HEK293 (cell line): ENCODE data around the gene FOXC1.

Experiments
- EGR2 ChIP-seq: fragments of 450-650 bp; formaldehyde crosslinking; IDR thresholded peaks from 2 replicates; pipeline ENCODE4 v1.5.1; 2016; ENCODE audit warnings: low read depth, missing biosample characterization, missing genetic modification characterization
- GLI2 ChIP-seq: fragments of 450-650 bp; formaldehyde crosslinking; IDR thresholded peaks from 2 replicates; pipeline ENCODE4; 2017; ENCODE audit warnings: missing biosample characterization, missing genetic modification characterization, low read depth, borderline replicate concordance
- GLI4 ChIP-seq: fragments of 450-650 bp; formaldehyde crosslinking; IDR thresholded peaks from 2 replicates; pipeline ENCODE4 v1.5.1; 2016; ENCODE audit warnings: missing biosample characterization, missing genetic modification characterization
- INSM2 ChIP-seq: fragments of 450-650 bp; formaldehyde crosslinking; IDR thresholded peaks from 2 replicates; pipeline ENCODE4 v1.5.1; 2016; ENCODE audit warnings: missing biosample characterization, missing genetic modification characterization
- KLF7 ChIP-seq: fragments of 450-650 bp; formaldehyde crosslinking; IDR thresholded peaks from 2 replicates; pipeline ENCODE4 v1.5.1; 2016; ENCODE audit warnings: missing biosample characterization, missing genetic modification characterization, borderline replicate concordance
- KLF8 ChIP-seq: fragments of 450-650 bp; formaldehyde crosslinking; IDR thresholded peaks from 2 replicates; pipeline ENCODE4 v1.5.1; 2016; ENCODE audit warnings: missing biosample characterization, missing genetic modification characterization
- OVOL3 ChIP-seq: fragments of 450-650 bp; formaldehyde crosslinking; IDR thresholded peaks from 2 replicates; pipeline ENCODE4 v1.5.1; 2016; ENCODE audit warnings: missing biosample characterization, missing genetic modification characterization
- PRDM10 ChIP-seq: fragments of 450-650 bp; formaldehyde crosslinking; IDR thresholded peaks from 2 replicates; pipeline ENCODE4 v1.5.1; 2016; ENCODE audit warnings: missing biosample characterization, missing genetic modification characterization
- SP7 ChIP-seq: fragments of 450-650 bp; formaldehyde crosslinking; IDR thresholded peaks from 2 replicates; pipeline ENCODE4 v1.5.1; 2016; ENCODE audit warnings: missing biosample characterization, missing genetic modification characterization
- ZBTB10 ChIP-seq: fragments of 450-650 bp; formaldehyde crosslinking; IDR thresholded peaks from 2 replicates; pipeline ENCODE4 v1.5.1; 2016; ENCODE audit warnings: missing biosample characterization, missing genetic modification characterization
- ZBTB21 ChIP-seq: fragments of 450-650 bp; formaldehyde crosslinking; IDR thresholded peaks from 2 replicates; pipeline ENCODE4 v1.5.1; 2017; ENCODE audit warnings: missing biosample characterization, missing genetic modification characterization
- ZBTB48 ChIP-seq: fragments of 450-650 bp; formaldehyde crosslinking; IDR thresholded peaks from 2 replicates; pipeline ENCODE4 v1.5.1; 2016; ENCODE audit warnings: missing biosample characterization, missing genetic modification characterization
- ZBTB49 ChIP-seq: fragments of 450-650 bp; formaldehyde crosslinking; IDR thresholded peaks from 2 replicates; pipeline ENCODE4 v1.5.1; 2016; ENCODE audit warnings: missing biosample characterization, missing genetic modification characterization, low read depth
- ZBTB8A ChIP-seq: fragments of 450-650 bp; formaldehyde crosslinking; IDR thresholded peaks from 2 replicates; pipeline ENCODE4 v1.5.1; 2016; ENCODE audit warnings: missing biosample characterization, missing genetic modification characterization
- ZEB2 ChIP-seq: fragments of 450-650 bp; formaldehyde crosslinking; IDR thresholded peaks from 2 replicates; pipeline ENCODE4 v1.5.1; 2016; ENCODE audit warnings: missing biosample characterization, missing genetic modification characterization
- ZNF114 ChIP-seq: fragments of 450-650 bp; formaldehyde crosslinking; IDR thresholded peaks from 2 replicates; pipeline ENCODE4 v1.5.0; 2017; ENCODE audit warnings: missing biosample characterization, missing genetic modification characterization
- ZNF138 ChIP-seq: fragments of 450-650 bp; formaldehyde crosslinking; IDR thresholded peaks from 2 replicates; pipeline ENCODE4 v1.5.1; 2016; ENCODE audit warnings: missing biosample characterization, missing genetic modification characterization, borderline replicate concordance
- ZNF24 ChIP-seq: fragments of 450-650 bp; formaldehyde crosslinking; IDR thresholded peaks from 2 replicates; pipeline ENCODE4 v1.5.1; 2016; ENCODE audit warnings: missing biosample characterization, missing genetic modification characterization
- ZNF394 ChIP-seq: fragments of 450-650 bp; formaldehyde crosslinking; IDR thresholded peaks from 2 replicates; pipeline ENCODE4 v1.5.1; 2016; ENCODE audit warnings: missing biosample characterization, missing genetic modification characterization, mild to moderate bottlenecking, moderate library complexity, borderline replicate concordance
- ZNF513 ChIP-seq: fragments of 450-650 bp; IDR thresholded peaks from 2 replicates; pipeline ENCODE4 v1.5.1; 2018; ENCODE audit warnings: missing biosample characterization, missing genetic modification characterization
- ZNF549 ChIP-seq: fragments of 450-650 bp; IDR thresholded peaks from 2 replicates; pipeline ENCODE4 v1.5.1; 2018; ENCODE audit warnings: missing biosample characterization, missing genetic modification characterization, mild to moderate bottlenecking, inconsistent platforms, moderate library complexity
- ZNF629 ChIP-seq: fragments of 450-650 bp; formaldehyde crosslinking; IDR thresholded peaks from 2 replicates; pipeline ENCODE4 v1.5.1; 2017; ENCODE audit warnings: missing biosample characterization, missing genetic modification characterization
- ZNF792 ChIP-seq: fragments of 450-650 bp; formaldehyde crosslinking; IDR thresholded peaks from 2 replicates; pipeline ENCODE4 v1.5.1; 2016; ENCODE audit warnings: missing biosample characterization, missing genetic modification characterization
- ZNF837 ChIP-seq: fragments of 450-650 bp; formaldehyde crosslinking; IDR thresholded peaks from 2 replicates; pipeline ENCODE4 v1.5.1; 2016; ENCODE audit warnings: missing biosample characterization, missing genetic modification characterization
- ZNF843 ChIP-seq: fragments of 450-650 bp; formaldehyde crosslinking; IDR thresholded peaks from 2 replicates; pipeline ENCODE4 v1.5.1; 2016; ENCODE audit warnings: missing biosample characterization, missing genetic modification characterization

The FOXC1 gene

GRCh38 chr6:1624058-1624850 lies 14.5 kb downstream of the FOXC1 start (continued):
- TF ChIP-seq ZNF394 (tag by site-specific recombination) (0 out of 2 replicates have a peak, but pooled peaks have one; percentile 32), OVOL3 (0 out of 2 replicates have a peak, but pooled peaks have one; percentile 11), ZNF629 (peak; percentile 56; the same call in 1 of the 2 replicates), EGR2 (tag by site-specific recombination) (peak; percentile 29), ZNF114 (tag by site-specific recombination) (no peak), ZNF138 (no peak), ZEB2 (tag by site-specific recombination) (peak; percentile 49), PRDM10 (peak; percentile 86), GLI2 (tag by site-specific recombination) (no peak; the same call in 1 of the 2 replicates), GLI4 (tag by site-specific recombination) (no peak), ZBTB48 (peak; percentile 56), ZNF792 (tag by site-specific recombination) (no peak), ZNF24 (tag by site-specific recombination) (peak; percentile 24; the same call in 1 of the 2 replicates), ZBTB8A (tag by site-specific recombination) (peak; percentile 99), ZBTB49 (tag by site-specific recombination) (no peak), ZNF513 (no peak), ZBTB10 (tag by site-specific recombination) (peak; percentile 56; the same call in 1 of the 2 replicates), KLF8 (tag by site-specific recombination) (no peak; the same call in none of the 2 replicates), ZNF843 (tag by site-specific recombination) (peak; percentile 53; the same call in 1 of the 2 replicates), ZBTB21 (tag by site-specific recombination) (0 out of 2 replicates have a peak, but pooled peaks have one; percentile 15), ZNF837 (tag by site-specific recombination) (peak; percentile 76; the same call in 1 of the 2 replicates), INSM2 (tag by site-specific recombination) (peak; percentile 49; the same call in 1 of the 2 replicates), KLF7 (0 out of 2 replicates have a peak, but pooled peaks have one; percentile 18), SP7 (peak; percentile 87), ZNF549 (tag by site-specific recombination) (no peak)
